Hepatocyte (in vitro differentiated cells): ENCODE measurements around the gene ZSWIM3. TPM values are rescaled to one million over a fixed set of nuclear protein-coding genes. Genes with fewer than 3 reads are reported as not detected.

ENCODE experiments used
- DNase-seq: peaks from one replicate; pipeline ENCODE4 v3.0.0-alpha.2; 2016; ENCODE audit warnings: low spot score
- H2AFZ ChIP-seq: fragments of 200-600 bp; sonication (generic); 2 replicates; pipeline ENCODE4 v1.6.0; 2016; ENCODE audit warnings: antibody characterized with exemption, mild to moderate bottlenecking
- H3K27ac ChIP-seq: fragments of 200-600 bp; sonication (generic); 2 replicates; pipeline ENCODE4 v1.5.1; 2016; ENCODE audit warnings: mild to moderate bottlenecking
- H3K27me3 ChIP-seq: fragments of 200-600 bp; sonication (generic); 2 replicates; pipeline ENCODE4 v1.6.1; 2016
- H3K36me3 ChIP-seq: fragments of 200-600 bp; sonication (generic); replicated peaks from 2 replicates; pipeline ENCODE4 v1.5.1; 2016; ENCODE audit warnings: low read depth; ENCODE audit not compliant: insufficient read depth
- H3K4me1 ChIP-seq: fragments of 200-600 bp; sonication (generic); 2 replicates; pipeline ENCODE4 v1.5.1; 2016; ENCODE audit warnings: mild to moderate bottlenecking, moderate library complexity; ENCODE audit not compliant: insufficient read depth
- H3K4me2 ChIP-seq: fragments of 200-600 bp; sonication (generic); 2 replicates; pipeline ENCODE4 v1.6.0; 2016
- H3K4me3 ChIP-seq: fragments of 200-600 bp; sonication (generic); 2 replicates; pipeline ENCODE4 v1.5.1; 2016; ENCODE audit warnings: mild to moderate bottlenecking
- H3K79me2 ChIP-seq: fragments of 200-600 bp; sonication (generic); 2 replicates; pipeline ENCODE4 v1.6.0; 2017; ENCODE audit warnings: mild to moderate bottlenecking
- H3K9me2 ChIP-seq: fragments of 200-600 bp; sonication (generic); replicated peaks from 2 replicates; pipeline ENCODE4 v1.6.0; 2017; ENCODE audit warnings: mild to moderate bottlenecking; ENCODE audit not compliant: insufficient read depth
- H3K9me3 ChIP-seq: fragments of 200-600 bp; sonication (generic); 2 replicates; pipeline ENCODE4 v1.5.1; 2016; ENCODE audit warnings: low read depth, mild to moderate bottlenecking
- H4K20me1 ChIP-seq: fragments of 200-600 bp; sonication (generic); 2 replicates; pipeline ENCODE4 v1.6.0; 2016; ENCODE audit warnings: mild to moderate bottlenecking; ENCODE audit not compliant: insufficient read depth, poor library complexity, severe bottlenecking
- EZH2 ChIP-seq: fragments of 200-600 bp; sonication (generic); IDR thresholded peaks from 2 replicates; pipeline ENCODE4 v1.6.1; 2016; ENCODE audit warnings: antibody characterized with exemption, mild to moderate bottlenecking, borderline replicate concordance
- EZH2phosphoT487 ChIP-seq: fragments of 200-600 bp; sonication (generic); IDR thresholded peaks from one replicate; pipeline ENCODE4 v1.6.1; 2018; ENCODE audit warnings: antibody characterized with exemption, mild to moderate bottlenecking, low read depth, moderate library complexity; ENCODE audit not compliant: unreplicated experiment, severe bottlenecking
- WGBS: methylation state at CpG from one replicate; pipeline ENCODE4 v1.1.6; 2016; ENCODE audit warnings: low lambda C conversion rate; ENCODE audit errors: missing lambda C conversion rate; 5-methylcytosine and 5-hydroxymethylcytosine counted together
- polyA plus RNA-seq: library from polyadenylated mRNA; unstranded; fragments of >200 nt; fragmentation: Nextera tagmentation; extraction: Ambion mirVana; gene quantifications from 2 replicates; pipeline ENCODE4 v1.2.1, GENCODE V29; 2016
- total RNA-seq: library from RNA; depleted of rRNA; stranded (reverse); fragments of >200 nt; gene quantifications from 2 replicates; pipeline ENCODE4 v1.2.3, GENCODE V29; 2014
- TF ChIP-seq, protein P1 (sequence below): fragments of 200-600 bp; sonication (generic); IDR thresholded peaks from 2 replicates; pipeline ENCODE4 v1.5.1; 2016; ENCODE audit warnings: antibody characterized with exemption, mild to moderate bottlenecking; ENCODE audit not compliant: poor library complexity

ZSWIM3 gene
- total and polyA plus RNA-seq, 2 experiments from 2014 or later = 4.1 to 6.2 TPM

DNA sequence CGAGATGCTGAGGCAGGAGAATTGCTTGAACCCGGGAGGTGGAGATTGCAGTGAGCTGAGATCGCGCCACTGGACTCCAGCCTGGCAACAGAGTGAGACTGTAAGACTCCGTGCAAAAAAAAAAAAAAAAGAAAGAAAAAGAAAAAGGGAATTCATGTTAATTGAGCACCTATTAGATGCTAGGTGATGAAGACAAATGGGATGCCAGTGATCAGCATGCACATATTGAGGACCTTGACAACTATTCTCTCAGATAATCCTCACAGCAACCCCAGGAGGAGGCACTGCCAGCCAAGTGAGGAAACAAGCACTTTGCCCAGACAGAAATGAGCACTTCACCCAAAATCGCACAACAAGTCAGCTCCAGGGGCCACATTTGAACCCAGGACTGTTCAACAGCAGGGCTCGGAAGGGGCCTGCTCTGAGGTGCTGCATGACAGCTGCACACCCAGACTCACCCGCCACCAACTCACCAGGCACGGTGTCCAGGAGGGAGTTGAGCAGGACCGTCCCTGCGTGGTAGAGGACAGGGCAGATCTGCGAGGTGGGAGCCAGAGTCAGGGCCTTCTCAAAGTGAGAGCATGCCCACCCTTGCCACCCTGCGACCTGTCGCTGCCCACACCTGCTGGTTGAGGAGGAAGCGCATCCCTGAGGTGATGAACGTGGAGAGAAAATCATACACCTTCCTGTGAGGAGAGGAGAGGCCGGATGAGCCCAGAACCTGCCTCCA, 50.0 kb downstream of the ZSWIM3 start:
- H3K27me3 ChIP-seq = no peaks in the 10 kb centered on the region
- H3K79me2 ChIP-seq = no peaks in the 10 kb centered on the region
- H2AFZ ChIP-seq = no peak overlapping the region
- H3K4me2 ChIP-seq = no peak overlapping the region
- DNase-seq = no peak
- no peaks in the 10 kb centered on the region for H4K20me1 ChIP-seq
- no peak overlapping the region for H3K27ac ChIP-seq
- H3K9me3 ChIP-seq = no peaks in the 10 kb centered on the region
- H3K4me1 ChIP-seq = peaks cover 8% of the 10 kb centered on the region
- no peaks in the 10 kb centered on the region for H3K9me2 ChIP-seq
- no peaks in the 10 kb centered on the region for H3K36me3 ChIP-seq
- 97% methylated on average over 17 of the region's 17 CpGs for WGBS
- H3K4me3 ChIP-seq = no peak overlapping the region
- no peak for TF ChIP-seq EZH2phosphoT487

DNA sequence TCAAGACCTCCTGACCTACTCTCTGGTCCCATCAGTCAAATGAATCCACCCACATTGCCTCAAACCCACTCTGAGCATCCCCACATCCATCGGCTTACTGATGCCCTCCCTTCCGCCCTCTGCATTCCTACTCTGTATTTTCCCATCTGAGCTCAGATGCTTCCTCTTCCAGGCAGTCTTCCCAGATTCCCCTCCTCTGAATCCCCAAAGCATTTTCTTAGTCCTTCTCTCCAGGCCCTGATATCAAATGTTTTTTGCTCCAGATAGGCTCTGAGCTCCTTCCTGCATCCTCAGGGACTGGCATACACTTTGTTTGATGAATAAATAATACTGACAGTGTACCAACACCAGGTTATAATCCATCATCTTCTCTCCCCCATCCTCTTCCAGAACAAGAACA, 50.7 kb downstream of the ZSWIM3 start:
- no peaks in the 10 kb centered on the region for H3K9me3 ChIP-seq
- peaks cover 10% of the 10 kb centered on the region for H3K4me1 ChIP-seq
- H4K20me1 ChIP-seq = no peaks in the 10 kb centered on the region
- no peaks in the 10 kb centered on the region for H3K27me3 ChIP-seq
- H3K36me3 ChIP-seq = no peaks in the 10 kb centered on the region
- TF ChIP-seq, protein P1, sequence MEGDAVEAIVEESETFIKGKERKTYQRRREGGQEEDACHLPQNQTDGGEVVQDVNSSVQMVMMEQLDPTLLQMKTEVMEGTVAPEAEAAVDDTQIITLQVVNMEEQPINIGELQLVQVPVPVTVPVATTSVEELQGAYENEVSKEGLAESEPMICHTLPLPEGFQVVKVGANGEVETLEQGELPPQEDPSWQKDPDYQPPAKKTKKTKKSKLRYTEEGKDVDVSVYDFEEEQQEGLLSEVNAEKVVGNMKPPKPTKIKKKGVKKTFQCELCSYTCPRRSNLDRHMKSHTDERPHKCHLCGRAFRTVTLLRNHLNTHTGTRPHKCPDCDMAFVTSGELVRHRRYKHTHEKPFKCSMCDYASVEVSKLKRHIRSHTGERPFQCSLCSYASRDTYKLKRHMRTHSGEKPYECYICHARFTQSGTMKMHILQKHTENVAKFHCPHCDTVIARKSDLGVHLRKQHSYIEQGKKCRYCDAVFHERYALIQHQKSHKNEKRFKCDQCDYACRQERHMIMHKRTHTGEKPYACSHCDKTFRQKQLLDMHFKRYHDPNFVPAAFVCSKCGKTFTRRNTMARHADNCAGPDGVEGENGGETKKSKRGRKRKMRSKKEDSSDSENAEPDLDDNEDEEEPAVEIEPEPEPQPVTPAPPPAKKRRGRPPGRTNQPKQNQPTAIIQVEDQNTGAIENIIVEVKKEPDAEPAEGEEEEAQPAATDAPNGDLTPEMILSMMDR = no peak
- TF ChIP-seq EZH2phosphoT487 (no peak), EZH2 (no peak)
- no peak overlapping the region for H3K27ac ChIP-seq
- no peak overlapping the region for H2AFZ ChIP-seq
- H3K9me2 ChIP-seq = no peaks in the 10 kb centered on the region
- no peaks in the 10 kb centered on the region for H3K79me2 ChIP-seq
- no peak overlapping the region for H3K4me3 ChIP-seq
- no peak overlapping the region for H3K4me2 ChIP-seq
- 96% methylated on average over 2 of the region's 2 CpGs for WGBS
- DNase-seq = no peak

DNA sequence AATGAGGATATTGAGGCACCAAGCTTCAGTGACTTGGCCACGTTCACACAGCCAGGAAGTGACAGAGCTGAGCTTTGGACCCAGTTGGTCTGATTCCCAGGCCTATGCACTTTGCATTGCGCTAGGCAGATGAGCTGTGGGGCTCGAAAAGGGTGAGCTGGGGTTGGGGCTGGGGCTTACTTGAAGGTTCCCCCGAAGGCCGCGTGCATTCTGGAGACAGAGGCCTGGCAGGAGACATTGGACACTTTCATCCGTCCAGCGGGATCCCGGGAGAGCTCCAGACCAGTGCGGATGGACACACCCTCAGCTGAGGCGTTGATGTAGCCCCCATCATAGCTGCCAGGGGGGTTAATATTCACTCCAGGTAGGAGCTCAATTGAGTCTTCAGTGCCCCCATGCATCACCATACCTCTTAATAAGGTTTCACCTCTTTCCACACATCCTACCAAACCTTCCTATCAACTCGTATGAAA, 52.0 kb downstream of the ZSWIM3 start:
- Histone ChIP-seq H3K4me1 (peaks cover 10% of the 10 kb centered on the region), H3K4me3 (no peak overlapping the region), H4K20me1 (no peaks in the 10 kb centered on the region), H3K9me3 (no peaks in the 10 kb centered on the region), H3K27me3 (no peaks in the 10 kb centered on the region), H3K27ac (no peak overlapping the region), H3K9me2 (no peaks in the 10 kb centered on the region), H3K36me3 (no peaks in the 10 kb centered on the region), H2AFZ (no peak overlapping the region), H3K79me2 (no peaks in the 10 kb centered on the region), H3K4me2 (no peak overlapping the region)
- DNase-seq = no peak
- 92% methylated on average over 6 of the region's 12 CpGs for WGBS
- TF ChIP-seq, protein P1 = no peak
- TF ChIP-seq EZH2 (no peak), EZH2phosphoT487 (no peak)

DNA sequence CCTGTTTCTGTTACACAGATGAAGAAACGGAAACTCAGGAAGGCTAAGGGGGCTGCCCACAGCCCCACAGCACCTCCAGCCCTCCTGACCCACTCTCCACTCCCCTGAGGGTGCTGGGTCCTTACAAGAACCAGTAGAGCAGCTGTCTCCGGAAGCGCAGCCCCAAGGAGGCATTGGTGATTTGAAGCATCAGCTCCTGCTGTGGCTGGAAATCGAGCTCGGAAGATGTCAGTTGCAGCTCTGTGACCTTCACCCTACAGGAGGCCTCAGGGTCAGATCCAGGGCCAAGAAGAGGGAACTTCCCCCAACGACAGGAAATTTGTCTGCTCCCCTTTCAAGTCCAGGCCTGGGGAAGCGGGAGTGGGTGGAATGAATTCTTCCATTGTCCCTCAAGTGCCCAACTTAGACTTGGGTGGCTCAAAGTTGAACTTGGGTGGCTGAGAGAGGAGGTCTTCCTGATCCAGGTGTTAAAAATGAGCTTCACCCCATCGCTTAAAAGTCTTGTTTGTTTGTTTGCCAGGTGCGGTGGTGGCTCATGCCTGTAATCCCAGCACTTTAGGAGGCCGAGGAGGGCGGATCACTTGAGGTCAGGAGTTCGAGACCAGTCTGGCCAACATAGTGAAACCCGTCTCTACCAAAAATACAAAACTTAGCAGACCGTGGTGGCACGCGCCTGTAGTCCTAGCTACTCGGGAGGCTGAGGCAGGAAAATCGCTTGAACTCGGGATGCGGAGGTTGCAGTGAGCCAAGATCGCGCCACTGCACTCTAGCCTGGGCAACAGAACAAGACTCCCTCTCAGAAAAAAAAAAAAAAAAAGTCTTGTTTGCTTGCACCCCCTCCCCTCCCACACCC, 52.6 kb downstream of the ZSWIM3 start:
- Histone ChIP-seq H3K27me3 (no peaks in the 10 kb centered on the region), H3K9me2 (no peaks in the 10 kb centered on the region), H3K79me2 (no peaks in the 10 kb centered on the region), H3K27ac (peak overlapping the region; percentile 11), H3K9me3 (no peaks in the 10 kb centered on the region), H3K4me2 (peak overlapping the region; percentile 45), H4K20me1 (no peaks in the 10 kb centered on the region), H3K4me1 (peaks cover 10% of the 10 kb centered on the region), H2AFZ (no peak overlapping the region), H3K36me3 (no peaks in the 10 kb centered on the region), H3K4me3 (no peak overlapping the region)
- TF ChIP-seq, protein P1 = no peak
- TF ChIP-seq EZH2 = no peak
- no peak for TF ChIP-seq EZH2phosphoT487
- WGBS = 83% methylated on average over 17 of the region's 22 CpGs
- DNase-seq = no peak
